ENCODE data around the gene GP9.
"Not testable (repeated sequence)": the region's sequence is repeated elsewhere in the genome, so short reads cannot be mapped to it uniquely, and the experiment has no call there.

The GP9 gene

GRCh38 chr3:129111076-129111780, 50.6 kb downstream of the GP9 start:
- not testable (repeated sequence) for DNase-seq (ENCODE audit: low spot score)
